ENCODE results near the gene PABPN1. TPM values are rescaled to one million over a fixed set of nuclear protein-coding genes. Genes with fewer than 3 reads are reported as not detected.
A peak's percentile ranks its signal among the peaks of the same experiment; 100 is the strongest.

PABPN1 gene
- total RNA-seq, 2 donors from 2014 or later, result 26.0 to 36.1 TPM

DNA sequence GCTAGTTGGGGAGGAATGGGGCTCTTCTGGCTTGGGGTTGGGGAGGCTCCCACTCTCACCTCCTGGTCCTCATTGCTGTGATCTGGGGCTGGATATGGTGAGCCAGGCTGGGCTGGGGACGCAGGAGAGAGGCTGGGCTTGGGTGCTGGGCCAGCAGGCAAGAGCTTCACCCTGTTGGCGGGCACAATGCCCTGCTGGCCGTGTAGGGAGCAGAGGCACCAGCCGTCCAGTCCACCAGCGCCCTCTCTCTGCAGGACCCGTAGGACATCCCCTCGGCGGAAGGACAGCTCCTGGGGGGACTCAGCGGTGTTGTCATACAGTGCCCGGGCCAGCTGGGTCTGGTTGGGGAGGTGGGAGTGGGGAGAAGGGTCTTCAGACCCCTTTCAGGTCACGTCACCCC, 39.2 kb downstream of the PABPN1 start:
- peaks cover 0 to 33% of the 10 kb centered on the region in 2 donors for H3K4me1 ChIP-seq
- H3K27me3 ChIP-seq, result no peaks in the 10 kb centered on the region
- H3K9me3 ChIP-seq, result no peaks in the 10 kb centered on the region
- H3K4me3 ChIP-seq, result no peak overlapping the region
- TF ChIP-seq, protein P1, sequence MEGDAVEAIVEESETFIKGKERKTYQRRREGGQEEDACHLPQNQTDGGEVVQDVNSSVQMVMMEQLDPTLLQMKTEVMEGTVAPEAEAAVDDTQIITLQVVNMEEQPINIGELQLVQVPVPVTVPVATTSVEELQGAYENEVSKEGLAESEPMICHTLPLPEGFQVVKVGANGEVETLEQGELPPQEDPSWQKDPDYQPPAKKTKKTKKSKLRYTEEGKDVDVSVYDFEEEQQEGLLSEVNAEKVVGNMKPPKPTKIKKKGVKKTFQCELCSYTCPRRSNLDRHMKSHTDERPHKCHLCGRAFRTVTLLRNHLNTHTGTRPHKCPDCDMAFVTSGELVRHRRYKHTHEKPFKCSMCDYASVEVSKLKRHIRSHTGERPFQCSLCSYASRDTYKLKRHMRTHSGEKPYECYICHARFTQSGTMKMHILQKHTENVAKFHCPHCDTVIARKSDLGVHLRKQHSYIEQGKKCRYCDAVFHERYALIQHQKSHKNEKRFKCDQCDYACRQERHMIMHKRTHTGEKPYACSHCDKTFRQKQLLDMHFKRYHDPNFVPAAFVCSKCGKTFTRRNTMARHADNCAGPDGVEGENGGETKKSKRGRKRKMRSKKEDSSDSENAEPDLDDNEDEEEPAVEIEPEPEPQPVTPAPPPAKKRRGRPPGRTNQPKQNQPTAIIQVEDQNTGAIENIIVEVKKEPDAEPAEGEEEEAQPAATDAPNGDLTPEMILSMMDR (IDR thresholded peaks at IDR 0.05), result peak in 1 of 2 donors; percentile 39
- H3K27ac ChIP-seq, result peak overlapping the region in 1 of 2 donors; percentile 36
- H3K36me3 ChIP-seq, result peaks cover 4% of the 10 kb centered on the region
- DNase-seq (ENCODE audit: low spot score), result no peak

- no peaks in the 10 kb centered on the region for H3K9me3 ChIP-seq
- H3K36me3 ChIP-seq, result peaks cover 4% of the 10 kb centered on the region
- no peaks in the 10 kb centered on the region for H3K27me3 ChIP-seq
- H3K4me1 ChIP-seq, result peaks cover 0 to 38% of the 10 kb centered on the region in 2 donors
- H3K27ac ChIP-seq, result peak overlapping the region in 1 of 2 donors; percentile 51
- no peak for DNase-seq (ENCODE audit: low spot score)
- no peak overlapping the region for H3K4me3 ChIP-seq
- TF ChIP-seq, protein P1 (IDR thresholded peaks at IDR 0.05), result no peak
These were observed 40.1 kb downstream of the PABPN1 start for GRCh38 chr14:23361320-23361719.

- Histone ChIP-seq H3K4me1 (peaks cover 0 to 38% of the 10 kb centered on the region in 2 donors), H3K9me3 (no peaks in the 10 kb centered on the region), H3K36me3 (peaks cover 4% of the 10 kb centered on the region), H3K4me3 (no peak overlapping the region), H3K27me3 (no peaks in the 10 kb centered on the region), H3K27ac (peak overlapping the region in 1 of 2 donors; percentile 51)
- DNase-seq (ENCODE audit: low spot score), result no peak
- TF ChIP-seq, protein P1 (IDR thresholded peaks at IDR 0.05), result no peak
These were observed 40.5 kb downstream of the PABPN1 start for GRCh38 chr14:23361763-23362162.

GRCh38 chr14:23362200-23362599, 40.9 kb downstream of the PABPN1 start:
- peaks cover 1% of the 10 kb centered on the region for H3K36me3 ChIP-seq
- H3K27ac ChIP-seq, result peak overlapping the region in 1 of 2 donors; percentile 51
- H3K27me3 ChIP-seq, result no peaks in the 10 kb centered on the region
- DNase-seq (ENCODE audit: low spot score), result no peak
- no peak overlapping the region for H3K4me3 ChIP-seq
- TF ChIP-seq, protein P1 (IDR thresholded peaks at IDR 0.05), result no peak
- no peaks in the 10 kb centered on the region for H3K9me3 ChIP-seq
- H3K4me1 ChIP-seq, result peaks cover 0 to 38% of the 10 kb centered on the region in 2 donors

GRCh38 chr14:23364164-23365035, 43.1 kb downstream of the PABPN1 start:
- Histone ChIP-seq H3K9me3 (no peaks in the 10 kb centered on the region), H3K27me3 (no peaks in the 10 kb centered on the region), H3K4me1 (peaks cover 0 to 31% of the 10 kb centered on the region in 2 donors), H3K4me3 (peak overlapping the region; percentile 49 to 58), H3K27ac (peak overlapping the region; percentile 88 to 90), H3K36me3 (no peaks in the 10 kb centered on the region)
- TF ChIP-seq, protein P1 (IDR thresholded peaks at IDR 0.05), result no peak
- DNase-seq (ENCODE audit: low spot score), result peak; percentile 80

Data from right atrium auricular region (tissue), 2 donors.